Amniotic epithelial cell (primary cell): Measurements from ENCODE around the gene SLIT3.

Experiments
- DNase-seq: peaks from one replicate; pipeline ENCODE4 v3.0.0-alpha.2; 2010; ENCODE audit warnings: low read depth

The SLIT3 gene

GRCh38 chr5:168697034-168697720, 603.8 kb downstream of the SLIT3 start:
- DNase-seq = no peak

- no peak for DNase-seq
Measured at GRCh38 chr5:168696611-168697010, 604.3 kb downstream of the SLIT3 start.

GRCh38 chr5:168695301-168695835, 605.6 kb downstream of the SLIT3 start:
- no peak for DNase-seq

GRCh38 chr5:168694289-168694688, 606.6 kb downstream of the SLIT3 start:
- no peak for DNase-seq

- DNase-seq = no peak
Measured at GRCh38 chr5:168693883-168694282, 607.1 kb downstream of the SLIT3 start.

- no peak for DNase-seq
Measured at GRCh38 chr5:168693297-168693696, 607.6 kb downstream of the SLIT3 start.

- no peak for DNase-seq
Measured at GRCh38 chr5:168691891-168692290, 609.0 kb downstream of the SLIT3 start.

GRCh38 chr5:168689260-168689659, 611.7 kb downstream of the SLIT3 start:
- no peak for DNase-seq

- no peak for DNase-seq
Measured at GRCh38 chr5:168686837-168687236, 614.1 kb downstream of the SLIT3 start.

GRCh38 chr5:168685566-168685965, 615.4 kb downstream of the SLIT3 start:
- DNase-seq = no peak

GRCh38 chr5:168683927-168684295, 617.0 kb downstream of the SLIT3 start:
- no peak for DNase-seq

- no peak for DNase-seq
Measured at GRCh38 chr5:168683247-168683926, 617.6 kb downstream of the SLIT3 start.

- DNase-seq = peak; percentile 85
Measured at GRCh38 chr5:168681556-168682183, 619.3 kb downstream of the SLIT3 start.

GRCh38 chr5:168680395-168680794, 620.5 kb downstream of the SLIT3 start:
- peak; percentile 21 for DNase-seq

GRCh38 chr5:168679515-168679920, 621.4 kb downstream of the SLIT3 start:
- peak; percentile 60 for DNase-seq

- no peak for DNase-seq
Measured at GRCh38 chr5:168676501-168676900, 624.4 kb downstream of the SLIT3 start.

GRCh38 chr5:168675883-168676408, 625.0 kb downstream of the SLIT3 start:
- DNase-seq = no peak

- DNase-seq = no peak
Measured at GRCh38 chr5:168674893-168675482, 626.0 kb downstream of the SLIT3 start.

GRCh38 chr5:168672888-168673287, 628.1 kb downstream of the SLIT3 start:
- DNase-seq = no peak

- no peak for DNase-seq
Measured at GRCh38 chr5:168672016-168672415, 628.9 kb downstream of the SLIT3 start.

- DNase-seq = no peak
Measured at GRCh38 chr5:168670881-168671575, 629.9 kb downstream of the SLIT3 start.
